Suprapubic skin (tissue), 4 donors: Measurements from ENCODE around the gene OAS1. TPM values are rescaled to one million over a fixed set of nuclear protein-coding genes. Genes with fewer than 3 reads are reported as not detected.

Experiments used
- DNase-seq, 2 donors: peaks; one replicate each; pipeline ENCODE4 v3.0.0-alpha.2; 2019; ENCODE audit warnings: low spot score in 2 of 2
- H3K27ac ChIP-seq: fragments of 200-600 bp; sonication (generic); one replicate; pipeline ENCODE4 v1.5.1; 2019
- H3K27me3 ChIP-seq: fragments of 200-600 bp; sonication (generic); one replicate; pipeline ENCODE4 v1.5.1; 2019
- H3K36me3 ChIP-seq: fragments of 200-600 bp; sonication (generic); one replicate; pipeline ENCODE4 v1.5.1; 2019
- H3K4me1 ChIP-seq: fragments of 200-600 bp; sonication (generic); one replicate; pipeline ENCODE4 v1.5.1; 2019
- H3K4me3 ChIP-seq: fragments of 200-600 bp; sonication (generic); one replicate; pipeline ENCODE4 v1.5.1; 2019; ENCODE audit warnings: mild to moderate bottlenecking
- H3K9me3 ChIP-seq: fragments of 200-600 bp; sonication (generic); one replicate; pipeline ENCODE4 v1.5.1; 2019
- CTCF ChIP-seq, 2 donors: fragments of 200-600 bp in 1 of 2; fragments of 450-650 bp in 1 of 2; sonication (generic) in 1 of 2; IDR thresholded peaks; one replicate each; pipeline ENCODE4 v1.5.1; 2016 to 2019; ENCODE audit warnings: antibody characterized with exemption in 2 of 2, mild to moderate bottlenecking in 1 of 2, moderate library complexity in 1 of 2
- EP300 ChIP-seq: sonication (generic); formaldehyde crosslinking; IDR thresholded peaks from one replicate; pipeline ENCODE4 v1.6.1; 2017; ENCODE audit warnings: antibody characterized with exemption
- POLR2A ChIP-seq, 2 donors: fragments of 450-650 bp; IDR thresholded peaks; one replicate each; pipeline ENCODE4 v1.6.1; 2017; ENCODE audit warnings: antibody characterized with exemption in 2 of 2, mild to moderate bottlenecking in 2 of 2, moderate library complexity in 2 of 2
- POLR2AphosphoS5 ChIP-seq, 3 donors: sonication (generic); formaldehyde crosslinking; IDR thresholded peaks; one replicate each; pipeline ENCODE4 v1.6.1; 2017; ENCODE audit warnings: antibody characterized with exemption in 3 of 3
- WGBS: methylation state at CpG from one replicate; pipeline ENCODE4 v1.1.5; 2018; 5-methylcytosine and 5-hydroxymethylcytosine counted together
- total RNA-seq, 4 donors: library from RNA; depleted of rRNA; stranded (reverse); fragments of >200 nt; gene quantifications; one replicate each; pipeline ENCODE4 v1.1.0, GENCODE V29; 2016

Gene OAS1
- total RNA-seq, 4 donors from 2014 or later: 20.6 to 26.8 (median 23.5) TPM

DNA sequence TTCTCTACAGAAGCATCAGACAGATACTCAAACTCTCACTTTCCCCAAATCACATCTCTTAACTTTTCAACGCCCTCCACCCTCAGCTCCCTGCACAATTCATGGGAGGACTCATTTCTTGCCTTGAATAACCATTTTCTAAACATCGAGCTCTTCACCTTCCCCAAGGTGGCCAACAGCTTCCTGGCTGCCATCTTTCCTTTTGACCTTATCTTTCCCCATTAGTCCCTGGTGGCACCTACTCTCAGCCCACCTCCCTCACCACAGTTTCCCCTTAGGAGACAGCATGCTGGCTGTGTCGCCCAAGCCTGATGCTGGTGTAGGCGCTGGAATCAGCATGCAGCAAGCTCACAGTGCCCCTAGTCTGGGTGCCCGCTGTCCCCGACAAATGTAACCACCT lies 8.4 kb upstream of the OAS1 start:
- no peak for DNase-seq
- H3K27ac ChIP-seq: no peak overlapping the region
- H3K4me1 ChIP-seq: no peaks in the 10 kb centered on the region
- no peaks in the 10 kb centered on the region for H3K9me3 ChIP-seq
- no peaks in the 10 kb centered on the region for H3K36me3 ChIP-seq
- peaks cover 14% of the 10 kb centered on the region for H3K27me3 ChIP-seq
- H3K4me3 ChIP-seq: no peak overlapping the region
- no peak for TF ChIP-seq CTCF (IDR thresholded peaks at IDR 0.05)
- TF ChIP-seq EP300: no peak
- TF ChIP-seq POLR2AphosphoS5 (IDR thresholded peaks at IDR 0.05): no peak
- no peak for TF ChIP-seq POLR2A (IDR thresholded peaks at IDR 0.05)
- WGBS: 88% methylated on average over 6 of the region's 6 CpGs

GRCh38 chr12:112900298-112901145 lies 6.2 kb upstream of the OAS1 start:
- Histone ChIP-seq H3K9me3 (no peaks in the 10 kb centered on the region), H3K27ac (no peak overlapping the region), H3K36me3 (no peaks in the 10 kb centered on the region), H3K27me3 (peaks cover 14% of the 10 kb centered on the region), H3K4me1 (peaks cover 15% of the 10 kb centered on the region), H3K4me3 (no peak overlapping the region)
- no peak for DNase-seq
- TF ChIP-seq CTCF (IDR thresholded peaks at IDR 0.05): peak; percentile 62 to 63
- TF ChIP-seq EP300: no peak
- no peak for TF ChIP-seq POLR2AphosphoS5 (IDR thresholded peaks at IDR 0.05)
- TF ChIP-seq POLR2A (IDR thresholded peaks at IDR 0.05): no peak
- 79% methylated on average over 11 of the region's 11 CpGs for WGBS

- 86% methylated on average over 1 of the region's 2 CpGs for WGBS
- Histone ChIP-seq H3K4me3 (no peak overlapping the region), H3K9me3 (no peaks in the 10 kb centered on the region), H3K36me3 (no peaks in the 10 kb centered on the region), H3K27me3 (peaks cover 14% of the 10 kb centered on the region), H3K27ac (no peak overlapping the region), H3K4me1 (peaks cover 22% of the 10 kb centered on the region)
- DNase-seq: no peak
- no peak for TF ChIP-seq POLR2AphosphoS5 (IDR thresholded peaks at IDR 0.05)
- TF ChIP-seq EP300: no peak
- no peak for TF ChIP-seq CTCF (IDR thresholded peaks at IDR 0.05)
- TF ChIP-seq POLR2A (IDR thresholded peaks at IDR 0.05): no peak
Measured at GRCh38 chr12:112901271-112901670, 5.5 kb upstream of the OAS1 start.

- no peak for DNase-seq
- Histone ChIP-seq H3K27ac (no peak overlapping the region), H3K4me3 (no peak overlapping the region), H3K4me1 (peaks cover 53% of the 10 kb centered on the region), H3K27me3 (no peaks in the 10 kb centered on the region), H3K9me3 (no peaks in the 10 kb centered on the region), H3K36me3 (no peaks in the 10 kb centered on the region)
- TF ChIP-seq EP300 (no peak), POLR2A (IDR thresholded peaks at IDR 0.05) (no peak), POLR2AphosphoS5 (IDR thresholded peaks at IDR 0.05) (no peak), CTCF (IDR thresholded peaks at IDR 0.05) (no peak)
Measured at GRCh38 chr12:112904571-112904970, 2.2 kb upstream of the OAS1 start.

DNA sequence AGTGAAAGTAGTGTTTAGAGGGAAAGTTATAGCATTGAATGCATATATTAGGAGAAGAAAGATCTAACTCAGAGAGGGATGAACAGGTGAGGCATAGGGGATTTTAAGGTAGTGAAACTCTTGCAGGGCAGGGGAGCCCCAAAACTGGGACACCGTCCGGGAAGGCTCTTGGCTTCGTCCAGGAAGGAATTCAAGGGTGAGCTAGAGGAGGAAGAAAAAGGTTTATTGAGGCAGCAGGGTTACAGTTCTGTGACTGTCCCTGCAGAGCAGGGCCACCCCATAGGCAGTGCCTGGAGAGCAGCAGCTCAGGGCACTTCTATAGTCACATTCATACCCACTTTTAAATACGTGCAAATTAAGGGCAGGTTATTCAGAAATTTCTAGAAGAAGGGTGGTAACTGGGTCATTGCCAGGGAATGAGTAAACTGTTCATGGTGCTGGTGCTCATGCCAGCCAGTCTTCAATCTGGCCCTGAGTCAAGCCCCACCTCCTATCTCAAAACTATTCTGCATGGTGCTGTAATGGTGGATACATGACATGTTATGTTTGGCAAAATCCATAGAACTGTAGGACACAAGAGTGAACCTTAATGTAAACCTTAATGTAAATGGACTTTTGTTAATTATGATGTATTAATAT lies 1.2 kb upstream of the OAS1 start:
- Histone ChIP-seq H3K4me3 (no peak overlapping the region), H3K9me3 (no peaks in the 10 kb centered on the region), H3K27me3 (no peaks in the 10 kb centered on the region), H3K36me3 (peaks cover 2% of the 10 kb centered on the region), H3K27ac (no peak overlapping the region), H3K4me1 (peaks cover 53% of the 10 kb centered on the region)
- 72% methylated on average over 4 of the region's 4 CpGs for WGBS
- no peak for DNase-seq
- TF ChIP-seq CTCF (IDR thresholded peaks at IDR 0.05): no peak
- TF ChIP-seq EP300: no peak
- TF ChIP-seq POLR2A (IDR thresholded peaks at IDR 0.05): no peak
- TF ChIP-seq POLR2AphosphoS5 (IDR thresholded peaks at IDR 0.05): no peak
